Subcutaneous abdominal adipose tissue (tissue), 5 donors: Measurements from ENCODE around the gene ESYT2.

Source experiments
- H3K27ac ChIP-seq: one replicate; pipeline ENCODE4 v1.7.0; 2013; ENCODE audit warnings: low read depth, mild to moderate bottlenecking, inconsistent platforms, low read length, moderate library complexity
- H3K27me3 ChIP-seq, 5 donors: one replicate each; pipeline ENCODE4 v1.7.0; 2013; ENCODE audit warnings: low read length in 5 of 5, inconsistent platforms in 1 of 5; ENCODE audit not compliant: control insufficient read depth in 5 of 5, insufficient read depth in 4 of 5
- H3K36me3 ChIP-seq, 5 donors: one replicate each; pipeline ENCODE4 v1.7.0; 2013; ENCODE audit warnings: low read length in 5 of 5; ENCODE audit not compliant: control insufficient read depth in 5 of 5, insufficient read depth in 5 of 5
- H3K4me1 ChIP-seq, 5 donors: one replicate each; pipeline ENCODE4 v1.7.0; 2013; ENCODE audit warnings: low read length in 5 of 5, mild to moderate bottlenecking in 3 of 5, moderate library complexity in 1 of 5; ENCODE audit not compliant: control insufficient read depth in 5 of 5, insufficient read depth in 5 of 5
- H3K4me3 ChIP-seq, 5 donors: one replicate each; pipeline ENCODE4 v1.7.0; 2013; ENCODE audit warnings: low read length in 5 of 5, low read depth in 1 of 5
- H3K9ac ChIP-seq, 5 donors: one replicate each; pipeline ENCODE4 v1.7.0; 2013; ENCODE audit warnings: low read length in 5 of 5, mild to moderate bottlenecking in 4 of 5, moderate library complexity in 3 of 5
- H3K9me3 ChIP-seq, 5 donors: one replicate each; pipeline ENCODE4 v1.7.0; 2013; ENCODE audit warnings: low read length in 5 of 5; ENCODE audit not compliant: control insufficient read depth in 5 of 5
- donor health status: healthy.
- donor health status: healthy.
- donor health status: healthy.
- donor health status: healthy.
- donor health status: healthy.

The ESYT2 gene

DNA sequence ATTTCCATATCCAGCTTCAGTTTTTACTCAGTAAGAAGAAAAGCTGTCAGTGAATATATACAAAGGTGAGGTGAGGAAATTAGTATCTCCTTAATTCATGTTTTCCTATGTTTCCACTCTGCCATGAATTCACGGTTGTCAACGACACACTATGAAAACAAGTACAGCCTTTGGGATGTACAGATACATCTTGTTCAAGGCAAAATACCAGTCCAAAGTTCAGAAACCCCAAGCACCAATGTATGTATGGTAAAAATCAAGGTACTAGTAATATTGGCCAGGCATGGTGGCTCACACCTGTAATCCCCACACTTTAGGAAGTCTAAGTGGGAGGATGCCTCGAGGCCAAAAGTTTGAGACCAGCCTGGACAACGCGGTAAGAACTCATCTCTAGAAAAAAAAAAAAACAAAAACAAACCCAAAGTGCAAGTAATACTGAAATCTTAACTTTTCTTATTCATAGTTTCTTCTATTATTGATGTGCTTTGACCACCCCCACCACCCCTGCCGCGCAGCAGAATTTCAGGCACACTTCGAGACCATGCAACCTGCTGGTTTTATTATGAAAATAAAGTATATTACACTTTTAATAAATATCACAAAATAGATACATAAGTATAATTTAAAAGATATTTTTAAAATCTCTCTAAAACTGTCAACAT, 3.5 kb downstream of the ESYT2 start:
- no peaks in the 10 kb centered on the region for H3K27me3 ChIP-seq
- H3K27ac ChIP-seq: peak overlapping the region; percentile 24
- peaks cover 9 to 48% (median 38%) of the 10 kb centered on the region in 5 donors for H3K4me1 ChIP-seq
- H3K4me3 ChIP-seq: no peak overlapping the region
- no peak overlapping the region for H3K9ac ChIP-seq
- H3K9me3 ChIP-seq: no peaks in the 10 kb centered on the region
- peaks cover 0 to 5% (median 3%) of the 10 kb centered on the region in 5 donors for H3K36me3 ChIP-seq

DNA sequence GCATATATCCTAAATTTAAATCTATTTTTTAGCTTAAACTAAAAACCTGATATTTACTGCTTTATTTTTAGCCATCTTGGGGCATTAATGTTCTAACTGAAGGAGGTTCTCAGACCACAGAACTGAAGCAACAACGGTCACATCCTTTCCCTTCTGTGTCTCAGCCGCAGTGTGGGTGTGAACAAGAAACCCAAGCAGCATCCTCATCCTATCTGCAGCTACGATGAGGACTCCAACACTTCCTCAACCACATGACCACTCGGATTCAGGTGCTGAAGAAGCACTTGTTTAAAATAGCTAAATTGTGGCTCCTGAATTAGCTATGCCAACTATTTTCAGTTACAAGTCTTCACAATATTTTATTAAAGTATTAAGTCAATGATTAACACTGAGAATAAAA, 5.3 kb downstream of the ESYT2 start:
- Histone ChIP-seq H3K36me3 (peaks cover 0 to 5% (median 3%) of the 10 kb centered on the region in 5 donors), H3K27ac (no peak overlapping the region), H3K4me3 (no peak overlapping the region), H3K9ac (no peak overlapping the region), H3K9me3 (no peaks in the 10 kb centered on the region), H3K4me1 (peaks cover 6 to 57% (median 44%) of the 10 kb centered on the region in 5 donors), H3K27me3 (no peaks in the 10 kb centered on the region)

DNA sequence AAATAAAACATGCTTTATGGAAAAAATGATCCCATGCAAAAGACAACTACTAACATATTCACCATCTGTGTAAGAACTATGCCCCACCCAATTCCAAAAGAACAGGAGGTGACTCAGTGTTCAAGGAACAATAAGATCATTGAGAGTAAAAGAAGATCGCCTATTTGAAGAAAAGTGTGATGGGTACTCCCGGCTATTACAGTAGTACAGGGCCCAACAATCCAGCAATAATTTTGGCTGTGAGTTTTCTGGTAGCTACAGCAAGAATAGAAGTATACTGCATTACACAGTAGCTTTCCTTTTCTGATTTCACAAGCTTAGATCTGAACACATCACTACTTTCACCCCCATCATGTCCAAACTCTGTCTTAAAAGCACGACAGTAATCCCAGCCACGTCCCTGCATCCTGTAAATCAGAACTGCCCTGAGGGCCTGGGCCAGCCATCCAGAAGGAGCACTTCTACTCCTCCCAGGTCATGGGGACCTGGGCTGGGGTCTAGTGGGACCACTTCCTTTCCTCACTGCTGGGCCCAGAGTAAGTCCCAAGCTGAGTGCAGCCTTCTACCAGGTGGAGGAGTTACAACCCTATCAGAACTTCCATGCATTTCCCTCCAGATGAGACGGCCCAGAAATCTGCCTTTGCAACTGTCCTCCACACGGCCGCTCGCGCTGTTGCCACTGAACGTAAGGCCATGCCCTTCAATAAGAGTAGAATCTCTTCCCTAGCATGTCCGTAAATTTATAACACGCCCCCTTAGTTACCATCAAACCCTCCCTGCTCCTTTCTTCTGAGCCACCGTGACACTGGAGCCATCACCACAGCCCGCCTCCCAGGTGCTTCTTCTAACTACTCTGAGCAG, 7.9 kb downstream of the ESYT2 start:
- H3K36me3 ChIP-seq: peaks cover 0 to 5% (median 3%) of the 10 kb centered on the region in 5 donors
- no peaks in the 10 kb centered on the region for H3K9me3 ChIP-seq
- no peaks in the 10 kb centered on the region for H3K27me3 ChIP-seq
- peak overlapping the region in 2 of 5 donors; percentile 3 to 43 for H3K4me3 ChIP-seq
- H3K27ac ChIP-seq: peak overlapping the region; percentile 93
- peak overlapping the region in 3 of 5 donors; percentile 11 to 35 (median 14) for H3K9ac ChIP-seq
- H3K4me1 ChIP-seq: peaks cover 12 to 70% (median 56%) of the 10 kb centered on the region in 5 donors

DNA sequence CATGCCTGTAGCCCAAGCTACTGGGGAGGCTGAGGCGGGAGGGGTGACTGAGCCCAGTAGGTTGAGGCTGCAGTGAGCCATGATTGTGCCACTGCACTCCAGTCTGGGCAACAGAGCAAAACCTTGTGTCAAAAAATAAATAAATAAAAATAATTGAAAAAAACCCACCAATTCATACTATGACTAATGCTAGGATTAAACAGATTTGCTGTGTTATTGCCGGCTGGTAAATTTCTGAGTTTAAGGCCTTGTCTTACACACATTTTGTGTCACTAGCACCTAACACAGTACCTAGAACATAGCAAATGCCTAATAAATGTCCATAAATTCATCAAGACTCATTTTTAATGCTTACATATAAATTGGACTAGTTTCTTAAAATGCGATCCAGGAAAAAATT, 8.7 kb downstream of the ESYT2 start:
- Histone ChIP-seq H3K27ac (peak overlapping the region; percentile 93), H3K9me3 (no peaks in the 10 kb centered on the region), H3K4me3 (no peak overlapping the region), H3K9ac (peak overlapping the region in 1 of 5 donors; percentile 11), H3K4me1 (peaks cover 18 to 75% (median 64%) of the 10 kb centered on the region in 5 donors), H3K27me3 (no peaks in the 10 kb centered on the region), H3K36me3 (peaks cover 0 to 5% (median 1%) of the 10 kb centered on the region in 5 donors)

DNA sequence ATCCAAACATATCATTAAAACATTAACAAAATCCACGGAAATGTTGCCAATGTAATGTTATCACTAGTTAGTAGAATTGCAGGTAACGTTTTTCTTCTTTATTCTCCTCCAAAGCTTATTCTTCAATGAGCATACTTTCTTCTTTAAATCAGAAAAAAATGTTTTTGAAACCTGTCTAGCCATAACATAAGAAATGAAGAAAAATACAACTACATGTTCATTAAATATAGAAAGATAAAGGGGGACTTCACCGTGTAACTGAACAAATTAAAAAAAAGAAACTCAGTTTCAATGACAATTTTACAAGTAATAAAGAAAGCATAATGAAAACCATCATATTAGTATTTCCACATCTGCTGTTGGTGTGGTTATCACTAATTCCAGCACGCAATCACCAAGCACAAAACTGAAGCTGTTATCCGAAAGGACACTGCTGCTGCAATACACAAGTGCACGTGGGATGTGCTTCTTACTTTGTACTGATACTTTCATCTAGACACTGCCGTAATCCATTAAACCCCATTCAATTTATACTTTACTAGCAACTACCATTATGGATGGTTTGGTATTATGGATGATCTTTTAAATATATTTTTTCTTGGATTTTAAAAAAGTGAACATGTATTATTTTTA, 9.6 kb downstream of the ESYT2 start:
- Histone ChIP-seq H3K4me3 (no peak overlapping the region), H3K4me1 (peaks cover 25 to 80% (median 73%) of the 10 kb centered on the region in 5 donors)

DNA sequence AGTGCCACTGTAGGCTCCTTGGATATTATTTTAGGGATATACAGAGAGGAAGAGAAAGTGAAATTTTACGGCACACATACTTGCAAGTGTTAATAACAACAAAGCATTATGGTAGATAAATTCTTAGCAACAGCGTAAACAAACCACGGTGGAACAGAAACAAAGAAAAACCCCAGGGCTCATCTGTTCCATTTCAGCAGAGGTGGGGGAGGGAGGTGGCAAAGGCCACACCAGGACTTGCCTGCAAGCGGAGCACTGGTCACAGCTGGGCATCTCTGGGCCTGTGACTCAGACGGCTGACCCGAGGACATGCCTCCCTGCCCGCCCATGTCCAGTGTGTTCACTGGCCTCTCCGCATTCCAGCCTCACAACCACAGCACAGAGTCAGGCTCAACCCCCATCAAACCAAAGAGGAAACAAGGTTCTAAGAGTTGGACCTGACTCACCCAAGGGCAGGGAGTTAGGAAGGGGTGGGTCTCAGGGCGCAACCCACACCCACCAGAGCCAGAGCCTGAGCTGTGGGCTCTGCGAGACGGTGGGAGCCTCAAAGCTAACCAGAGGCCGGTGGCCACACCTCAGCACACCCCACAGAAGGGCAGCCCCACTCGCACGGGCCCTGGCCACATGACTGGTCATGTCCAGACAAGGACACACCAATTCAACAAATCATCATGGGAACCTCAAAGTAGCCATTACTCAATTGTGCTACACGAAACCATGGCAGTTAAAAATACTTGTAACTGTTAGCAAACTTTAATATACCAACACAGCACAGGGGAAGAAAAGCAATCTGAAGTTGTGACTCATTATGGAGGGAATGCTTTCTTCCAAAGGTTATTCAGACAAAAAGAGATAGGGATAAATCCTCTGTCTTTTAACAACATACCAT, 10.7 kb downstream of the ESYT2 start:
- Histone ChIP-seq H3K27me3 (no peaks in the 10 kb centered on the region), H3K27ac (peak overlapping the region; percentile 93), H3K9ac (peak overlapping the region; percentile 42 to 85 (median 77)), H3K36me3 (no peaks in the 10 kb centered on the region), H3K4me1 (peaks cover 25 to 76% (median 74%) of the 10 kb centered on the region in 5 donors), H3K4me3 (peak overlapping the region; percentile 38 to 59 (median 47)), H3K9me3 (no peaks in the 10 kb centered on the region)

More for the DNA sequence above, 9.6 kb downstream of the ESYT2 start:
- Histone ChIP-seq H3K27ac (peak overlapping the region; percentile 93), H3K9ac (peak overlapping the region in 1 of 5 donors; percentile 77), H3K36me3 (no peaks in the 10 kb centered on the region), H3K27me3 (no peaks in the 10 kb centered on the region), H3K9me3 (no peaks in the 10 kb centered on the region)

DNA sequence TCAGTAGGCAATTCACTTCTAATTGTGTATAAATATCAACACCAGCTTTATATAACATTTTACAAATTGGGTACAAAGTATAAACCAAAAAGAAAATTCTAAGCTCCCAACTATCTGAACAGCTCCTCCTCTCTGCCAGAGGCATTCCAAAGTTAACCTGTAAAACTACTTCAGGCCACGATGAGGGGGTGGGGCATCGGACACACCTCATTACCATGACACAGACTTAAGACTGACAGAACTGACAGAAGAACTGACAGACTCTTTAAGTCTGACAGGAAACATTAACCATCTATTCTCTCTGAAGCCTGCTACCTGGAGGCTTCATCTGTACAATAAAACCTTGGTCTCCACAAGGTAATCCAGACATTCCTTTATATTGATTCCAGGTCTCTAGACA, 12.3 kb downstream of the ESYT2 start:
- Histone ChIP-seq H3K4me1 (peaks cover 26 to 88% (median 82%) of the 10 kb centered on the region in 5 donors), H3K4me3 (peak overlapping the region in 2 of 5 donors; percentile 37 to 47), H3K27ac (peak overlapping the region; percentile 93), H3K9me3 (no peaks in the 10 kb centered on the region), H3K36me3 (no peaks in the 10 kb centered on the region), H3K27me3 (no peaks in the 10 kb centered on the region), H3K9ac (peak overlapping the region in 4 of 5 donors; percentile 9 to 39 (median 26))

DNA sequence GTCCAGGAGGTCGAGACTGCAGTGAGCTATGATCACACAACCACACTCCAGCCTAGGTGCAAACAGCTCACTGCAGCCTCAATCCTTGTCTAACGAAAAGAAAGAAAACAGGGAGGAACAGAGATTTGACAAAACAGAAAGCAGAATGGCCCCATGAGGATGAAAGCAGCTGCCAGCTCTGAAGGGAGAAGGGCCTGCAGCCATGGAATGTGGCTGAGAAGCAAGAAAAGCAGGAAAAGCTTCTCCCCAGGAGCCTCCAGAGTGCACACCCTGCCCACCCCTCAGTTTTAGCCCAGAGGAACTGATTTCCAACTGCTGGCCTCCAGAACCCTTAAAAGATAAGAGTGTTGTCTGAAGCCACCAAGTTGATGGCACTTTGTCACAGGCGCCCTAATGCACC, 13.0 kb downstream of the ESYT2 start:
- Histone ChIP-seq H3K9me3 (no peaks in the 10 kb centered on the region), H3K27ac (peak overlapping the region; percentile 93), H3K9ac (peak overlapping the region in 4 of 5 donors; percentile 20 to 39 (median 26)), H3K4me3 (peak overlapping the region; percentile 34 to 59 (median 47)), H3K27me3 (no peaks in the 10 kb centered on the region), H3K4me1 (peaks cover 24 to 88% (median 82%) of the 10 kb centered on the region in 5 donors), H3K36me3 (no peaks in the 10 kb centered on the region)

DNA sequence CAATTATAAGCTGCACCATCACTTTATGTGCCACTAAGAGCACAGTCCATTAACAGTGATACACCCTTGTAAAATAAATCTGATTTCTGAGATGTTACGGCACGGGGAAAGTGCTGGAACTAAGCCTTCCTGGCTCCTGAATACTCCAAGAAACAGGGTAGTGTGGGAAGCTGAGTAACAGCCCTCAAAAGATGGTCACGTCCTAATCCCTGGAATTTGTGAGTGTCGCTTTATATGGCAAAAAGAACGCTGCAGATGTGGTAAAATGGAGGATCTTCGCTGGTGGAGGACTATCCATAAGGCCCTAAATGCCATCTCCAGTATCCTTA, 13.5 kb downstream of the ESYT2 start:
- peak overlapping the region in 3 of 5 donors; percentile 7 to 49 (median 47) for H3K4me3 ChIP-seq
- H3K27me3 ChIP-seq: no peaks in the 10 kb centered on the region
- no peaks in the 10 kb centered on the region for H3K9me3 ChIP-seq
- no peaks in the 10 kb centered on the region for H3K36me3 ChIP-seq
- H3K9ac ChIP-seq: peak overlapping the region in 1 of 5 donors; percentile 21
- peaks cover 24 to 89% (median 82%) of the 10 kb centered on the region in 5 donors for H3K4me1 ChIP-seq
- peak overlapping the region; percentile 93 for H3K27ac ChIP-seq
